Tibial artery (tissue), 4 donors: ENCODE data around the gene SMC3.

ENCODE experiments used
- DNase-seq, 2 donors: peaks; one replicate each; pipeline ENCODE4 v3.0.0-alpha.2; 2019
- H3K27ac ChIP-seq, 2 donors: fragments of 200-600 bp; sonication (generic) in 1 of 2; 1 replicate in 1 of 2; 2 replicates in 1 of 2; pipeline ENCODE4 v1.5.1; 2018 to 2019; ENCODE audit warnings: mild to moderate bottlenecking in 1 of 2
- H3K27me3 ChIP-seq, 2 donors: fragments of 200-600 bp; sonication (generic) in 1 of 2; one replicate each; pipeline versions ENCODE4 v1.5.1 to v1.6.0; 2016 to 2019
- H3K36me3 ChIP-seq, 3 donors: fragments of 200-600 bp; sonication (generic) in 2 of 3; one replicate each; pipeline ENCODE4 v1.5.1; 2016 to 2019; ENCODE audit warnings: mild to moderate bottlenecking in 2 of 3
- H3K4me1 ChIP-seq, 4 donors: fragments of 200-600 bp; sonication (generic) in 2 of 4; 1 replicate in 3 of 4; 2 replicates in 1 of 4; pipeline ENCODE4 v1.5.1; 2016 to 2019
- H3K4me3 ChIP-seq, 2 donors: fragments of 200-600 bp; sonication (generic) in 1 of 2; 1 replicate in 1 of 2; 2 replicates in 1 of 2; pipeline ENCODE4 v1.5.1; 2018 to 2019; ENCODE audit warnings: mild to moderate bottlenecking in 2 of 2
- H3K9me3 ChIP-seq, 3 donors: fragments of 200-600 bp; sonication (generic) in 1 of 3; one replicate each; pipeline ENCODE4 v1.5.1; 2016 to 2019
- CTCF ChIP-seq, 2 experiments: fragments of 200-600 bp in 1 of 2; fragments of 450-650 bp in 1 of 2; IDR thresholded peaks; one replicate each; pipeline ENCODE4 v1.5.1; 2017 to 2019; ENCODE audit warnings: antibody characterized with exemption in 2 of 2, mild to moderate bottlenecking in 1 of 2, moderate library complexity in 1 of 2
- intact Hi-C: fragments of 100-400 bp; cut with DNase I; formaldehyde crosslinking; loops from one replicate; pipeline ENCODE4 v1.15.0; 2023; ENCODE audit warnings: low total_unique reads

The SMC3 gene

GRCh38 chr10:110642204-110643034 lies 74.9 kb downstream of the SMC3 start:
- Histone ChIP-seq H3K27me3 (peaks cover 3 to 33% of the 10 kb centered on the region in 2 donors), H3K27ac (no peak overlapping the region), H3K9me3 (no peaks in the 10 kb centered on the region), H3K4me3 (no peak overlapping the region), H3K36me3 (no peaks in the 10 kb centered on the region), H3K4me1 (peaks cover 0 to 24% (median 21%) of the 10 kb centered on the region in 4 donors)
- no peak for DNase-seq
- no peak for TF ChIP-seq CTCF (IDR thresholded peaks at IDR 0.05)
- intact Hi-C loops = no loop called here

DNA sequence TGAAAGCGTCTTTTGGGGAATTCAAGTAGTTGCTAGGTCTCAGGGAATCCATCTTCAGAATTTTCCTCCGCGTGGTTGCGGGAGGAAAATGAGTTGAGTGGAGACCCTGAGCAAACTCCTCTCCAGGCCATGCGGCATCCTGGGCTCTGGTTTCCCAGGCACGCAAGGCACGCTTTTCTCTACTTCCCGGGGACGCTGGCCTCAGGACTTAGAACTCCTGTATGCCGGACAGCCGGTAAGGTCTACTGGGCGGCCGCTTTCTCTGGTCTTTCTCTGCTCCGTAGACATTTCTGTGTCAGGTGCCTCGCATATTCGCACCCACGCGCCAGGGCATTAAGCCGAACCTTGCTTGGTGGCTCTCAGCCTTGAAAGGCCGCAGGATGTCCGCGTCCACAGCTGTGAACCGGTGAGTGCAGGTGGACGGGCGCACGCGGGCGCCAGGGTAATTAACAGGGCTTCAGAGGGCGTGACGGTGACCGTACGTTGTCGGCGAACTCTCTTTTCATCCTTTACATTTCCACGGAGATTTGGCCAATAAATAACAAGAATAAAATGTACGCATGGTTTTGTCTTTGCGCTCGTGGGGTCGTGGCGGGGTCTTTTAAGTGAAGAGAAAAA lies 75.6 kb downstream of the SMC3 start:
- Histone ChIP-seq H3K36me3 (no peaks in the 10 kb centered on the region), H3K4me1 (peaks cover 0 to 19% (median 17%) of the 10 kb centered on the region in 4 donors), H3K4me3 (peak overlapping the region; percentile 59 to 70), H3K27me3 (peaks cover 3 to 36% of the 10 kb centered on the region in 2 donors), H3K9me3 (no peaks in the 10 kb centered on the region), H3K27ac (no peak overlapping the region)
- intact Hi-C loops = no loop called here
- no peak for TF ChIP-seq CTCF (IDR thresholded peaks at IDR 0.05)
- DNase-seq = no peak

DNA sequence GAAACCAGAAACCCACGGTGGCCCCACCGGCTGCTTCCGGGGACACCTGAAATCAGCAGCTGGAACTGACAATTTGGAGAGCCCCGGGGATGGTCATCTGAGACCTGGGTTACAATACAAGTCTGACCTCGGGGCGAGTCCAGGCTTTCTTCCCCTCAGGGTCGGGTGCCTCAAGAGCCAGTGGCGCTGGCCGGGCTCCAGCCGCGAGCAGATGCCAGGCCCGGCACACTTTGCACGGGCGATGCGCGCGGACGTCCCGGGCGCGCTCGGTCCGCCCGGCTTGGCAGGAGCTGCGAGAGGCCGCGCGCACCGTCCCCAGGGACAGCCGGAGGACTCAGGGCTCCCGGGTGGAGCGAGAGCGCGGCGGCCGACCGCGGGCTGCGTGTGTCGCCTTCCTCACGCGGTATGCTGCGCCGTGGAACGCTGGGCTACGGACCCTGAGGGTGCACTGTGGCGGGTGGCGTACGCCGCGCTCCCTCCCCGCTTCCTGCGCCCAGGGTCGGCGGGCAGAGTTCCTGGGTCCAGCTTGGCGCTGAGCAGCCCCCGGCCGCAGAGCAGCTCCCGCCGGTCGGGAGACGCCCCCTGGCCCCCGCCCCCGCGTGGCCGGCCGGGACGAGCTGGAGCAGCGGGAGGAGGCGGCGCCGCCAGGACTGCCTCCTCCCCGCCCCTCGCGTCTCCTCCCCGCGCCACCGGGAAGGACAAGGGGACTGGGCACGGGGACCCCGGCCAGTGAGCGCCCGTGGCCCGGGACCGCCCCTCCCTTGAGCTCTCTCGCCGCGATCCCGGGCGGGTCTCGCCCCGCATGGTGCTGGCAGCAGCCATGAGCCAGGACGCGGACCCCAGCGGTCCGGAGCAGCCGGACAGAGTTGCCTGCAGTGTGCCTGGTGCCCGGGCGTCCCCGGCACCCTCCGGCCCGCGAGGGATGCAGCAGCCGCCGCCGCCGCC lies 76.4 kb downstream of the SMC3 start, which contains the start of gene RBM20:
TSS of gene RBM20 (plus strand) at position 684 of the 945 bp plus-strand sequence. CDS start at position 803, 119 bp downstream.
- H3K9me3 ChIP-seq = no peaks in the 10 kb centered on the region
- peaks cover 0 to 19% (median 17%) of the 10 kb centered on the region in 4 donors for H3K4me1 ChIP-seq
- TF ChIP-seq CTCF (IDR thresholded peaks at IDR 0.05) = no peak
- peak in 1 of 2 donors; percentile 76 for DNase-seq
- H3K36me3 ChIP-seq = no peaks in the 10 kb centered on the region
- intact Hi-C loops = no loop called here
- peak within 1 kb of the TSS; percentile 59 to 70 for H3K4me3 ChIP-seq
- H3K27me3 ChIP-seq = peaks cover 3 to 40% of the 10 kb centered on the region in 2 donors
- H3K27ac ChIP-seq = peak within 1 kb of the TSS; percentile 57

GRCh38 chr10:110644598-110645462 lies 77.3 kb downstream of the SMC3 start:
- peaks cover 3 to 40% of the 10 kb centered on the region in 2 donors for H3K27me3 ChIP-seq
- intact Hi-C loops = no loop called here

More at GRCh38 chr10:110644598-110645462, 77.3 kb downstream of the SMC3 start:
- TF ChIP-seq CTCF (IDR thresholded peaks at IDR 0.05) = no peak
- Histone ChIP-seq H3K27ac (peak overlapping the region; percentile 57), H3K4me1 (peaks cover 0 to 19% (median 17%) of the 10 kb centered on the region in 4 donors), H3K9me3 (no peaks in the 10 kb centered on the region), H3K4me3 (peak overlapping the region; percentile 59 to 70), H3K36me3 (no peaks in the 10 kb centered on the region)
- no peak for DNase-seq
